GM18867 (cell line): ENCODE data around the gene FAM118B.
"Not testable (repeated sequence)": the region's sequence is repeated elsewhere in the genome, so short reads cannot be mapped to it uniquely, and the experiment has no call there.

Experiments used
- ATAC-seq: cut with Tn5 transposase; IDR thresholded peaks from one replicate; pipeline ENCODE4 v1.9.1; 2021; ENCODE audit warnings: mild to moderate bottlenecking, moderate library complexity; ENCODE audit not compliant: unreplicated experiment

FAM118B gene

DNA sequence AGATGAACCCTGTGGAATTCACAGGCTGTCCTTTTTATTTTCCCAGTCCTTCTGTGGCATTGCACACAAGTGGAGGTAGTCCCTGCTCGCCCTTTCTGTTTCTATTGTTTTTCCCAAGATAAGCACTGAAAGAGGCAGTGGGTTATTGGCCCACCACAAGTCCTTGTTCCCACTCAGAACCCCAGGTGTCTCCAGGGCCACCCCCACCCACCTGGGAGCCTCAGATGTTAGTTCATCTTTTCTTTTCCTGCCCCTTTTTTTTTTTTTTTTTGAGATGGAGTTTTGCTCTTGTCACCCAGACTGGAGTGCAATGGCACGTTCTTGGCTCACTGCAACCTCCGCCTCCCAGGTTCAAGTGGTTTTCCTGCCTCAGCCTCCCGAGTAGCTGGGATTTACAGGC is 97.2 kb downstream of the FAM118B start:
- ATAC-seq = not testable (repeated sequence)

DNA sequence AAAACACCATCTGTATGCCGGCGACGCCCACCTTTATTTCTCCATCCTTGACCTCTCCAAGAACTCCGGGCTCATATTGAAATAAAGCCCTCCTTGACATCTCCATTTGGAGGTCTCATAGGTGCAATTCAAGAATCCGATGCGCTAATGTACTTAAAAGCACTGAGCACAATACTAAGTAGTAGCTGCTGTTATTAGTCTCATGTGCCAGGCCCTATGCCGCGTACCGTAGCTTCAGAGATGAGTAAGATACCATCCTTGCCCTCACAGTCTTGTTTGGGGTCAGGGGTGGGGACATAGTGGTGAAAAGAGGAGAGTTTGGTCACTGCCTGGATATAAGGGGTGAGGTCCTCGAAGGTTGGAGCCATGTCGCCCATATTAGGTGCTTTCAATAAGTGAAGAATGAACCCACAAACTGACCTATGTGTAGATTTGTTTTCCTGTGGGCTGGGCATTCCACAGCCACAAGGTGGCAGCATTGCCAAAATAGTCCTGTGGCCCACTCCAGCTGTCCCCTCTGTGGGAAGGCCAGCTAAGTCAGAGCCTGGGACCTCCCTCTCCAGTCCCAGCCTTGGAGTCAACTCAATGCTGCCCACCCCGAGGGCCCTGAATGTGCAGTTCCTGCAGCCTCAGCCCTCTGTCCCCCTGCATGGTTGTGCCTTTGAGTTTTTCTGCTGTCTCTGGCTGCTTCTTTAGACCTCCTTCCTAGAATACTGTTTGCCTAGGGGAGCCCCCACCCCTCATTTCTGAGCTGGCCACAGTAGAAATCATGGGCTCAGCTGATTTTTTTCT is 98.8 kb downstream of the FAM118B start:
- ATAC-seq = peak; percentile 34

DNA sequence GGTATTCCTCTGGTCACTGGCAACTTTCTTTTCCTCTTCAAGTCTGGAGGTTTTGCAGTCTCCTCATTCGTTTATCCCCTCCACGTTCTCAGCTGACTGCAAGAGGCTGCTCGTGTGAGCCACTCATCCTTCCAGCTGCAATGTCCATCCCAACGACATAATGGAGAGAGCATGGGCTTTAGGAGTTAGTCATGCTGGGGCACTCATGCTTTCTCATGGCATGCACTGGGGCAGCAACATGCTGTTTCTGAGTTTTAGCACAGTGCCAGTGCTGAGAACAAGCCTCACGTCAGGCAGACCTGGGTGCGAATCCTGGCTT is 99.4 kb downstream of the FAM118B start:
- no peak for ATAC-seq

DNA sequence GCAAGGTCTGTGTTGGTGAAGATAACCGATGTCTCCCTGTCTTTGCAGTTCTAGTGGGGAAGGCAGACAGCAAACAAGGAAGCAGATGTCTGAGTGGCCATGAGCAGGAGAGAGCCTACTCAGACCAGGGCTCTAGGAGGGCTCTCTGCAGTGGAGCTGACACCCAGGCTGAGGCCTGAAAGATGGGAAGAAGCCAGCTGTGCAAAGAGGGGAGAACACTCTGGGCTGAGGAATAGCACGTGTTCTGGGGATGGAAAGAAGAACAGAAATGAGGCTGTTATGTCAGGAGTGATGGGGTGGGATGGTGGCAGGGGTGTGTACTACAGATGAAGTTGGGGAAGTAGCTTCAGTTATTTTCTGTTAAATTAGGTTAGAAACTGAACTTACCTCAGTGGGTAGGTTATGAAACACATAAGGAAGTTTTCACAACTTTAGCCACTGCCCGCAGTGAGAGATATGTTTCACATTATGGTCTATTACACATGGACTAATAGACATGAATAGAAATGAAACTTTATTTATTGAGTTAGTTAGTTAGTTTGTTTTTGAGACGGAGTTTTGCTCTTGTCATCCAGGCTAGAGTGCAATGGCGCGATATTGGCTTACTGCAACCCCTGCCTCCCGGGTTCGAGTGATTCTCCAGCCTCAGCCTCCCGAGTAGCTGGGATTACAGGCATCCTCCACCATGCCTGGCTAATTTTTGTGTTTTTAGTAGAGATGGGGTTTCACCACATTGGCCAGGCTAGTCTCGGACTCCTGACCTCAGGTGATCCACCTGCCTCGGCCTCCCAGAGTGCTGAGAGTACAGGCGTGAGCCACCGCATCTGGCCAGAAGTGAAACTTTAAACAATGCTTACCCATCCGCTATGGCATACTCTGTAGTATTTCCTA is 100.1 kb downstream of the FAM118B start:
- ATAC-seq = peak; percentile 80
